ENCODE data around the gene SV2C. TPM values are rescaled to one million over a fixed set of nuclear protein-coding genes. Genes with fewer than 3 reads are reported as not detected.
A peak's percentile ranks its signal among the peaks of the same experiment; 100 is the strongest.

The SV2C gene
- total and polyA plus RNA-seq, 11 donors, result 0.12 to 0.29 (median 0.20) TPM; not detected in 5

GRCh38 chr5:76257225-76257833 lies 174.1 kb downstream of the SV2C start:
- ATAC-seq (peak in 1 of 4 donors; percentile 62), DNase-seq (no peak)
- intact Hi-C loops (cut with DNase I), result loop anchor here in 9 of 10 donors (5.0 to 10.0 kb wide), 5 partner anchors 520 to 1333 kb away; partner anchors contain the start of genes ANKRD31 (in 1 of the 9) and GCNT4 (in 1 of the 9)
- H3K4me1 ChIP-seq, result peaks cover 0 to 7% (median 3%) of the 10 kb centered on the region in 12 donors
- H3K9me3 ChIP-seq, result no peaks in the 10 kb centered on the region
- peaks cover 0 to 13% (median 0%) of the 10 kb centered on the region in 9 donors for H3K27me3 ChIP-seq
- WGBS, 4 donors, result 82 to 88% (median 83%) methylated on average over 6 of the region's 6 CpGs
- no peak overlapping the region for H3K27ac ChIP-seq
- TF ChIP-seq POLR2A (IDR thresholded peaks at IDR 0.05) (no peak), CTCF (IDR thresholded peaks at IDR 0.05) (no peak)
- H3K36me3 ChIP-seq, result no peaks in the 10 kb centered on the region
- no peak overlapping the region for H3K4me3 ChIP-seq

DNA sequence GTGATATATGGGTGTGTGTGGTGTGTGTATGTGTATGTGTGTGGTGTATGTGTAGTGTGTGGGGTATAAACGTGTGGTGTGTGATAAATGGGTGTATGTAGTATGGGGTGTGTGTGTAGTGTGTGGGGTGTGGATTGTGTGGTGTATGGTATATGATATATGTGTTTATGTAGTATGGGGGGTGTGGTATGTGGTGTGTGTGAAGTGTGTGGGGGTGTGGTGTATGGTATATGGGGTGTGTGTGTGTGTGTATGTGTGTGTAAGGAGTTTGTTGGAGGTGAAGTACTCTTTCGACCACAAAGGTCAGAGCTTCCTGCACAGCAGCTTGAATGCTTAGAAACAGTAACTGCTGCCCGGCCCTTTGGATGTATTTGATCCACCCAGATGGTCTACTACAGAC lies 174.7 kb downstream of the SV2C start:
- Histone ChIP-seq H3K27ac (no peak overlapping the region), H3K4me1 (peaks cover 0 to 7% (median 3%) of the 10 kb centered on the region in 12 donors), H3K9me3 (no peaks in the 10 kb centered on the region), H3K27me3 (peaks cover 0 to 13% (median 0%) of the 10 kb centered on the region in 9 donors), H3K36me3 (no peaks in the 10 kb centered on the region), H3K4me3 (no peak overlapping the region)
- TF ChIP-seq CTCF (IDR thresholded peaks at IDR 0.05) (no peak), POLR2A (IDR thresholded peaks at IDR 0.05) (no peak)
- intact Hi-C loops (cut with DNase I), result loop anchor here in 9 of 10 donors (5.0 to 10.0 kb wide), 5 partner anchors 521 to 1333 kb away; partner anchors contain the start of genes ANKRD31 (in 1 of the 9) and GCNT4 (in 1 of the 9)
- WGBS, 4 donors, result 63 to 77% (median 65%) methylated on average over 3 of the region's 3 CpGs
- DNase-seq (no peak), ATAC-seq (peak in 1 of 4 donors; percentile 42)

- Histone ChIP-seq H3K36me3 (no peaks in the 10 kb centered on the region), H3K27ac (no peak overlapping the region), H3K27me3 (peaks cover 0 to 25% (median 0%) of the 10 kb centered on the region in 9 donors), H3K9me3 (no peaks in the 10 kb centered on the region), H3K4me1 (no peaks in the 10 kb centered on the region), H3K4me3 (no peak overlapping the region)
- TF ChIP-seq CTCF (IDR thresholded peaks at IDR 0.05) (no peak), POLR2A (IDR thresholded peaks at IDR 0.05) (no peak)
- WGBS, 4 donors, result 82 to 90% (median 86%) methylated on average over 5 of the region's 5 CpGs
- no peak for DNase-seq
- ATAC-seq, result no peak
- intact Hi-C loops (cut with DNase I), result loop anchor here in 1 of 10 donors (10.0 kb wide), 1 partner anchor 1030 kb away; the partner anchor contains the start of gene ANKRD31
Observed at GRCh38 chr5:76264681-76265080, 181.5 kb downstream of the SV2C start.

GRCh38 chr5:76269259-76269931 lies 186.2 kb downstream of the SV2C start:
- intact Hi-C loops (cut with DNase I), result loop anchor here in 1 of 10 donors (10.0 kb wide), 1 partner anchor 1035 kb away; the partner anchor contains the start of gene ANKRD31
- Histone ChIP-seq H3K27me3 (peaks cover 0 to 25% (median 0%) of the 10 kb centered on the region in 9 donors), H3K9me3 (no peaks in the 10 kb centered on the region), H3K27ac (no peak overlapping the region), H3K4me1 (peaks cover 0 to 21% (median 7%) of the 10 kb centered on the region in 12 donors), H3K4me3 (no peak overlapping the region), H3K36me3 (no peaks in the 10 kb centered on the region)
- DNase-seq, result no peak
- peak in 1 of 4 donors; percentile 41 for ATAC-seq
- 44 to 65% (median 63%) methylated on average over 10 of the region's 10 CpGs for WGBS, 4 donors
- no peak for TF ChIP-seq CTCF (IDR thresholded peaks at IDR 0.05)
- no peak for TF ChIP-seq POLR2A (IDR thresholded peaks at IDR 0.05)

All from heart left ventricle (tissue), 16 donors.